Measurements from ENCODE around the gene NRCAM.

The NRCAM gene

GRCh38 chr7:108129018-108129965 is 326.9 kb downstream of the NRCAM start:
- Histone ChIP-seq H2BK5ac (ENCODE audit: low read depth, low read length, poor library complexity, severe bottlenecking) (no peak overlapping the region), H3K23ac (ENCODE audit: low read length in 2 of 2) (peak overlapping the region in 1 of 2 experiments; percentile 52), H2BK15ac (ENCODE audit: low read depth, poor library complexity, severe bottlenecking) (no peak overlapping the region), H3K4me1 (ENCODE audit: control insufficient read depth, insufficient read depth, low read depth, low read length) (peaks cover 2% of the 10 kb centered on the region), H3K4me3 (ENCODE audit: insufficient read depth in 1 of 2, low read depth in 1 of 2, low read length in 2 of 2) (no peak overlapping the region), H2BK12ac (ENCODE audit: low read length in 2 of 2) (no peak overlapping the region), H4K91ac (ENCODE audit: low read length) (no peak overlapping the region), H3K9me3 (ENCODE audit: control insufficient read depth, low read length) (no peaks in the 10 kb centered on the region), H2AK5ac (ENCODE audit: low read length, severe bottlenecking) (no peak overlapping the region), H3K27ac (ENCODE audit: low read length, poor library complexity, severe bottlenecking) (no peak overlapping the region), H3K14ac (ENCODE audit: low read length in 2 of 2) (no peak overlapping the region), H4K8ac (ENCODE audit: low read length) (no peak overlapping the region), H3K9ac (ENCODE audit: low read length) (no peak overlapping the region), H3K4me2 (ENCODE audit: low read length, poor library complexity, severe bottlenecking) (no peak overlapping the region), H3K36me3 (ENCODE audit: control insufficient read depth in 1 of 2, insufficient read depth in 2 of 2, low read depth in 1 of 2, low read length in 2 of 2) (no peaks in the 10 kb centered on the region), H2AFZ (ENCODE audit: low read depth, low read length) (no peak overlapping the region), H3K18ac (ENCODE audit: low read depth in 1 of 2, low read length in 2 of 2) (no peak overlapping the region), H3K27me3 (ENCODE audit: control insufficient read depth in 1 of 2, insufficient read depth in 1 of 2, low read length in 2 of 2) (no peaks in the 10 kb centered on the region), H2BK120ac (ENCODE audit: low read depth, low read length) (no peak overlapping the region), H3K79me1 (replicated peaks; ENCODE audit: low read length, poor library complexity, severe bottlenecking) (no peaks in the 10 kb centered on the region), H3K4ac (ENCODE audit: low read depth in 1 of 2, low read length in 2 of 2) (no peak overlapping the region)
- 91% methylated on average over 2 of the region's 7 CpGs for WGBS
- no peak for DNase-seq

- Histone ChIP-seq H2BK5ac (ENCODE audit: low read depth, low read length, poor library complexity, severe bottlenecking) (no peak overlapping the region), H2AK5ac (ENCODE audit: low read length, severe bottlenecking) (no peak overlapping the region), H4K91ac (ENCODE audit: low read length) (no peak overlapping the region), H3K23ac (ENCODE audit: low read length in 2 of 2) (no peak overlapping the region), H4K8ac (ENCODE audit: low read length) (no peak overlapping the region), H2BK15ac (ENCODE audit: low read depth, poor library complexity, severe bottlenecking) (no peak overlapping the region), H3K4ac (ENCODE audit: low read depth in 1 of 2, low read length in 2 of 2) (no peak overlapping the region), H3K18ac (ENCODE audit: low read depth in 1 of 2, low read length in 2 of 2) (no peak overlapping the region), H3K14ac (ENCODE audit: low read length in 2 of 2) (no peak overlapping the region), H3K9ac (ENCODE audit: low read length) (no peak overlapping the region), H2BK120ac (ENCODE audit: low read depth, low read length) (no peak overlapping the region), H3K4me2 (ENCODE audit: low read length, poor library complexity, severe bottlenecking) (no peak overlapping the region), H3K27me3 (ENCODE audit: control insufficient read depth in 1 of 2, insufficient read depth in 1 of 2, low read length in 2 of 2) (no peaks in the 10 kb centered on the region), H3K36me3 (ENCODE audit: control insufficient read depth in 1 of 2, insufficient read depth in 2 of 2, low read depth in 1 of 2, low read length in 2 of 2) (no peaks in the 10 kb centered on the region), H3K9me3 (ENCODE audit: control insufficient read depth, low read length) (no peaks in the 10 kb centered on the region), H2BK12ac (ENCODE audit: low read length in 2 of 2) (no peak overlapping the region), H3K27ac (ENCODE audit: low read length, poor library complexity, severe bottlenecking) (no peak overlapping the region), H3K4me1 (ENCODE audit: control insufficient read depth, insufficient read depth, low read depth, low read length) (peaks cover 2% of the 10 kb centered on the region), H2AFZ (ENCODE audit: low read depth, low read length) (no peak overlapping the region), H3K4me3 (ENCODE audit: insufficient read depth in 1 of 2, low read depth in 1 of 2, low read length in 2 of 2) (no peak overlapping the region), H3K79me1 (replicated peaks; ENCODE audit: low read length, poor library complexity, severe bottlenecking) (no peaks in the 10 kb centered on the region)
- 97% methylated on average over 3 of the region's 3 CpGs for WGBS
- no peak for DNase-seq
Observed at GRCh38 chr7:108128514-108128913, 327.7 kb downstream of the NRCAM start.

- H3K9ac ChIP-seq (ENCODE audit: low read length), result no peak overlapping the region
- no peak overlapping the region for H2BK12ac ChIP-seq (ENCODE audit: low read length in 2 of 2)
- no peak overlapping the region for H3K14ac ChIP-seq (ENCODE audit: low read length in 2 of 2)
- no peak overlapping the region for H3K4me3 ChIP-seq (ENCODE audit: insufficient read depth in 1 of 2, low read depth in 1 of 2, low read length in 2 of 2)
- H2AFZ ChIP-seq (ENCODE audit: low read depth, low read length), result no peak overlapping the region
- H3K4ac ChIP-seq (ENCODE audit: low read depth in 1 of 2, low read length in 2 of 2), result no peak overlapping the region
- no peak overlapping the region for H3K27ac ChIP-seq (ENCODE audit: low read length, poor library complexity, severe bottlenecking)
- H2BK5ac ChIP-seq (ENCODE audit: low read depth, low read length, poor library complexity, severe bottlenecking), result no peak overlapping the region
- peaks cover 1% of the 10 kb centered on the region for H3K4me1 ChIP-seq (ENCODE audit: control insufficient read depth, insufficient read depth, low read depth, low read length)
- WGBS, result 95% methylated on average over 5 of the region's 5 CpGs
- H3K18ac ChIP-seq (ENCODE audit: low read depth in 1 of 2, low read length in 2 of 2), result no peak overlapping the region
- H2BK120ac ChIP-seq (ENCODE audit: low read depth, low read length), result no peak overlapping the region
- H4K91ac ChIP-seq (ENCODE audit: low read length), result no peak overlapping the region
- no peaks in the 10 kb centered on the region for H3K36me3 ChIP-seq (ENCODE audit: control insufficient read depth in 1 of 2, insufficient read depth in 2 of 2, low read depth in 1 of 2, low read length in 2 of 2)
- H2BK15ac ChIP-seq (ENCODE audit: low read depth, poor library complexity, severe bottlenecking), result no peak overlapping the region
- no peak overlapping the region for H2AK5ac ChIP-seq (ENCODE audit: low read length, severe bottlenecking)
- H3K27me3 ChIP-seq (ENCODE audit: control insufficient read depth in 1 of 2, insufficient read depth in 1 of 2, low read length in 2 of 2), result no peaks in the 10 kb centered on the region
- DNase-seq, result no peak
- no peak overlapping the region for H3K4me2 ChIP-seq (ENCODE audit: low read length, poor library complexity, severe bottlenecking)
- H3K79me1 ChIP-seq (replicated peaks; ENCODE audit: low read length, poor library complexity, severe bottlenecking), result no peaks in the 10 kb centered on the region
- H3K23ac ChIP-seq (ENCODE audit: low read length in 2 of 2), result no peak overlapping the region
- H3K9me3 ChIP-seq (ENCODE audit: control insufficient read depth, low read length), result no peaks in the 10 kb centered on the region
- H4K8ac ChIP-seq (ENCODE audit: low read length), result no peak overlapping the region
Observed at GRCh38 chr7:108127461-108127860, 328.8 kb downstream of the NRCAM start.

- H3K18ac ChIP-seq (ENCODE audit: low read depth in 1 of 2, low read length in 2 of 2), result no peak overlapping the region
- H3K4me3 ChIP-seq (ENCODE audit: insufficient read depth in 1 of 2, low read depth in 1 of 2, low read length in 2 of 2), result no peak overlapping the region
- no peak overlapping the region for H3K27ac ChIP-seq (ENCODE audit: low read length, poor library complexity, severe bottlenecking)
- H3K9me3 ChIP-seq (ENCODE audit: control insufficient read depth, low read length), result no peaks in the 10 kb centered on the region
- H2AFZ ChIP-seq (ENCODE audit: low read depth, low read length), result no peak overlapping the region
- no peaks in the 10 kb centered on the region for H3K79me1 ChIP-seq (replicated peaks; ENCODE audit: low read length, poor library complexity, severe bottlenecking)
- no peak overlapping the region for H2BK12ac ChIP-seq (ENCODE audit: low read length in 2 of 2)
- no peaks in the 10 kb centered on the region for H3K27me3 ChIP-seq (ENCODE audit: control insufficient read depth in 1 of 2, insufficient read depth in 1 of 2, low read length in 2 of 2)
- 94% methylated on average over 2 of the region's 3 CpGs for WGBS
- no peak overlapping the region for H2BK15ac ChIP-seq (ENCODE audit: low read depth, poor library complexity, severe bottlenecking)
- no peak overlapping the region for H2AK5ac ChIP-seq (ENCODE audit: low read length, severe bottlenecking)
- H4K91ac ChIP-seq (ENCODE audit: low read length), result no peak overlapping the region
- H3K4ac ChIP-seq (ENCODE audit: low read depth in 1 of 2, low read length in 2 of 2), result no peak overlapping the region
- DNase-seq, result no peak
- H4K8ac ChIP-seq (ENCODE audit: low read length), result no peak overlapping the region
- no peaks in the 10 kb centered on the region for H3K4me1 ChIP-seq (ENCODE audit: control insufficient read depth, insufficient read depth, low read depth, low read length)
- no peak overlapping the region for H3K4me2 ChIP-seq (ENCODE audit: low read length, poor library complexity, severe bottlenecking)
- no peak overlapping the region for H3K9ac ChIP-seq (ENCODE audit: low read length)
- H3K14ac ChIP-seq (ENCODE audit: low read length in 2 of 2), result no peak overlapping the region
- H3K36me3 ChIP-seq (ENCODE audit: control insufficient read depth in 1 of 2, insufficient read depth in 2 of 2, low read depth in 1 of 2, low read length in 2 of 2), result no peaks in the 10 kb centered on the region
- H3K23ac ChIP-seq (ENCODE audit: low read length in 2 of 2), result no peak overlapping the region
- no peak overlapping the region for H2BK120ac ChIP-seq (ENCODE audit: low read depth, low read length)
- H2BK5ac ChIP-seq (ENCODE audit: low read depth, low read length, poor library complexity, severe bottlenecking), result no peak overlapping the region
Observed at GRCh38 chr7:108124820-108125219, 331.4 kb downstream of the NRCAM start.
